Liver (tissue), 9 donors: Measurements from ENCODE around the gene HPGD. TPM values are rescaled to one million over a fixed set of nuclear protein-coding genes. Genes with fewer than 3 reads are reported as not detected.

Experiments
- DNase-seq: peaks from one replicate; pipeline ENCODE4 v3.0.0-alpha.2; 2017; ENCODE audit warnings: low spot score
- H3K27ac ChIP-seq, 2 donors: one replicate each; pipeline ENCODE4 v1.7.0; 2013; ENCODE audit warnings: inconsistent platforms in 2 of 2, low read length in 2 of 2, control low read depth in 1 of 2, low read depth in 1 of 2, mild to moderate bottlenecking in 1 of 2
- H3K27me3 ChIP-seq, 4 donors: one replicate each; pipeline versions ENCODE4 v1.6.1 to v1.7.0; 2013; ENCODE audit warnings: low read length in 3 of 4, inconsistent platforms in 1 of 4, mild to moderate bottlenecking in 1 of 4, moderate library complexity in 1 of 4; ENCODE audit not compliant: control insufficient read depth in 4 of 4, insufficient read depth in 4 of 4
- H3K36me3 ChIP-seq, 4 donors: one replicate each; pipeline versions ENCODE4 v1.6.1 to v1.7.0; 2013; ENCODE audit warnings: low read length in 3 of 4, mild to moderate bottlenecking in 3 of 4, low read depth in 1 of 4, moderate library complexity in 1 of 4; ENCODE audit not compliant: control insufficient read depth in 4 of 4, insufficient read depth in 3 of 4
- H3K4me1 ChIP-seq, 4 donors: one replicate each; pipeline versions ENCODE4 v1.6.1 to v1.7.0; 2013; ENCODE audit warnings: low read length in 3 of 4, mild to moderate bottlenecking in 3 of 4, moderate library complexity in 1 of 4; ENCODE audit not compliant: control insufficient read depth in 4 of 4, insufficient read depth in 4 of 4
- H3K4me3 ChIP-seq, 3 donors: one replicate each; pipeline versions ENCODE4 v1.6.1 to v1.7.0; 2013; ENCODE audit warnings: low read length in 3 of 3, control low read depth in 1 of 3, low read depth in 1 of 3, mild to moderate bottlenecking in 1 of 3
- H3K9ac ChIP-seq, 2 donors: one replicate each; pipeline ENCODE4 v1.7.0; 2013; ENCODE audit warnings: low read length in 2 of 2, mild to moderate bottlenecking in 2 of 2, moderate library complexity in 2 of 2, control low read depth in 1 of 2, low read depth in 1 of 2
- H3K9me3 ChIP-seq, 4 donors: one replicate each; pipeline versions ENCODE4 v1.6.1 to v1.7.0; 2013; ENCODE audit warnings: low read length in 3 of 4; ENCODE audit not compliant: control insufficient read depth in 4 of 4
- EGR1 ChIP-seq, 2 donors: IDR thresholded peaks; 2 replicates each; pipeline ENCODE4 v1.6.1; 2016 to 2018; ENCODE audit warnings: antibody characterized with exemption in 2 of 2, low read depth in 2 of 2
- FOXA2 ChIP-seq: IDR thresholded peaks from 2 replicates; pipeline ENCODE4 v1.6.1; 2016; ENCODE audit warnings: antibody characterized with exemption
- GABPA ChIP-seq, 2 donors: IDR thresholded peaks in 1 of 2; conservative IDR thresholded peaks in 1 of 2; 2 replicates each; pipeline ENCODE4 v1.6.1; 2016; ENCODE audit warnings: antibody characterized with exemption in 2 of 2, mild to moderate bottlenecking in 1 of 2, moderate library complexity in 1 of 2
- RAD21 ChIP-seq, 2 donors: IDR thresholded peaks; 2 replicates each; pipeline ENCODE4 v1.6.1; 2016; ENCODE audit warnings: antibody characterized with exemption in 2 of 2, mild to moderate bottlenecking in 2 of 2
- RXRA ChIP-seq, 2 donors: IDR thresholded peaks; 2 replicates each; pipeline ENCODE4 v1.6.1; 2017 to 2018; ENCODE audit warnings: antibody characterized with exemption in 2 of 2, mild to moderate bottlenecking in 1 of 2
- TAF1 ChIP-seq: conservative IDR thresholded peaks from 2 replicates; pipeline ENCODE4 v1.6.1; 2016; ENCODE audit warnings: antibody characterized with exemption, mild to moderate bottlenecking
- YY1 ChIP-seq: IDR thresholded peaks from 2 replicates; pipeline ENCODE4 v1.6.1; 2016; ENCODE audit warnings: antibody characterized with exemption, mild to moderate bottlenecking
- WGBS: extraction: QIAGEN DNeasy Blood & Tissue Kit; methylation state at CpG from one replicate; pipeline ENCODE4 v1.1.7; 2013; 5-methylcytosine and 5-hydroxymethylcytosine counted together
- polyA plus RNA-seq, 2 donors: library from polyadenylated mRNA; stranded (reverse) in 1 of 2; unstranded in 1 of 2; fragments of 200-250 nt in 1 of 2; fragments of >200 nt in 1 of 2; fragmentation: Nextera tagmentation in 1 of 2; extraction: Ambion mirVana in 1 of 2; gene quantifications; one replicate each; pipeline versions ENCODE4 v1.2.1 to v1.2.3, GENCODE V29; 2013 to 2015
- total RNA-seq, 2 donors: library from RNA; depleted of rRNA; stranded (reverse); fragments of >200 nt; gene quantifications; one replicate each; pipeline ENCODE4 v1.2.3, GENCODE V29; 2014
- TF ChIP-seq, protein P1 (sequence below): IDR thresholded peaks from 2 replicates; pipeline ENCODE4 v1.6.1; 2016; ENCODE audit warnings: antibody characterized with exemption
- TF ChIP-seq, protein P2 (sequence below): IDR thresholded peaks from 2 replicates; pipeline ENCODE4 v1.6.1; 2016; ENCODE audit warnings: antibody characterized with exemption
- TF ChIP-seq, protein P3 (sequence below): fragments of 150-350 bp; IDR thresholded peaks from 2 replicates; pipeline ENCODE4 v1.5.1; 2017; ENCODE audit warnings: improper control_type of control experiment, low read depth, low read length; ENCODE audit not compliant: missing input control
- donor health status: healthy.
- donor health status: healthy.
- donor health status: healthy.
- donor health status: healthy.
- donor health status: healthy.

HPGD gene
- total and polyA plus RNA-seq, 4 donors: 7.9 to 113 (median 57.1) TPM

DNA sequence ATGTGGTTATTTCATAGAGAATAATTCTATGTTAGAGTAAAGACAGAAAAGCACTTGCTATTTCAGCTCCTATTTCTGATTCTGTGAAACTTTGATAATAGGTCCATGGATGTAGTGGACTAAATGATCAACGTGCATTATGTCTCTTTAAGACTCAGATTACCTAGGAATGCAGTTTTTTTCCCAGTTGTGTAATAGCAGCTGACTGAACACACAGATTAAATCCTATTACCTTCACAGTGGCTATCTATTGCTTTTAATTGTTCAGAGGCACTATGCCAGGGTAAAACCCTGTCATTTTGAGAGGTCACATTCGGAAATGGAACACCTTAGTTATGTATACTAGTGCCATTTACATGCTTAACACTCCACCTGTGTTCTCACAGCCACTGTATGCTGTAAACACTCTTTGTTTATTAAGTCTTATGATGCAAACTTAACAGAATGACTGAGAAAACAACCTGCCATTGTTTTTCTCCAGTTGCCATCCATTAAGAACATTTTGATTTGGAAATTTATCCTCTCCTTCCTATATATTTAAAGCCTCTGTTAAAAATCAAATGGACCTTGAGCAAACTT lies 70.5 kb downstream of the HPGD start (continued):
- TF ChIP-seq, protein P1, sequence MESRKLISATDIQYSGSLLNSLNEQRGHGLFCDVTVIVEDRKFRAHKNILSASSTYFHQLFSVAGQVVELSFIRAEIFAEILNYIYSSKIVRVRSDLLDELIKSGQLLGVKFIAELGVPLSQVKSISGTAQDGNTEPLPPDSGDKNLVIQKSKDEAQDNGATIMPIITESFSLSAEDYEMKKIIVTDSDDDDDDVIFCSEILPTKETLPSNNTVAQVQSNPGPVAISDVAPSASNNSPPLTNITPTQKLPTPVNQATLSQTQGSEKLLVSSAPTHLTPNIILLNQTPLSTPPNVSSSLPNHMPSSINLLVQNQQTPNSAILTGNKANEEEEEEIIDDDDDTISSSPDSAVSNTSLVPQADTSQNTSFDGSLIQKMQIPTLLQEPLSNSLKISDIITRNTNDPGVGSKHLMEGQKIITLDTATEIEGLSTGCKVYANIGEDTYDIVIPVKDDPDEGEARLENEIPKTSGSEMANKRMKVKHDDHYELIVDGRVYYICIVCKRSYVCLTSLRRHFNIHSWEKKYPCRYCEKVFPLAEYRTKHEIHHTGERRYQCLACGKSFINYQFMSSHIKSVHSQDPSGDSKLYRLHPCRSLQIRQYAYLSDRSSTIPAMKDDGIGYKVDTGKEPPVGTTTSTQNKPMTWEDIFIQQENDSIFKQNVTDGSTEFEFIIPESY: no peak
- TF ChIP-seq EGR1 (IDR thresholded peaks at IDR 0.05; ENCODE audit: low read depth in 2 of 2) (no peak), YY1 (no peak)
- TF ChIP-seq, protein P2, sequence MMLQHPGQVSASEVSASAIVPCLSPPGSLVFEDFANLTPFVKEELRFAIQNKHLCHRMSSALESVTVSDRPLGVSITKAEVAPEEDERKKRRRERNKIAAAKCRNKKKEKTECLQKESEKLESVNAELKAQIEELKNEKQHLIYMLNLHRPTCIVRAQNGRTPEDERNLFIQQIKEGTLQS: no peak

DNA sequence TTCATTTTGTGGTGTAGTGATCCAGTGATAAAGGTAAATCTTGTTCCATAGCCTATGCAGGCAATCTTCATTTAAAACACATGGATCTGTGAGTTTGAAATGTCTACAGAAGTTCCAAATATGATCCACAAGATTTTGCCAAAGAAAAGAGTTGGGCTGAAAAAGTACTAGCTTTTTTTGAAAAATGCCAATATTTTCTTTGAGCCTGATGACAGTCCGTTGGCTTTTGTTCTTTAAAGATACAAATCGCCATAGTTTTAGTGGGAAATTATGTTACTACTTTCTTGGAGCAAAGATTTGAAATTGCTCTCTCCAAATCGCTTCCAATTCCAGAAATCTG lies 71.5 kb downstream of the HPGD start:
- Histone ChIP-seq H3K27ac (no peak overlapping the region), H3K27me3 (no peaks in the 10 kb centered on the region), H3K9ac (no peak overlapping the region), H3K4me3 (no peak overlapping the region), H3K4me1 (no peaks in the 10 kb centered on the region), H3K9me3 (no peaks in the 10 kb centered on the region), H3K36me3 (no peaks in the 10 kb centered on the region)
- no peak for DNase-seq
- TF ChIP-seq TAF1 (no peak), GABPA (IDR thresholded peaks at IDR 0.05 in 1 of 2, conservative IDR thresholded peaks at IDR 0.05 in 1 of 2) (no peak), FOXA2 (no peak), YY1 (no peak), EGR1 (IDR thresholded peaks at IDR 0.05; ENCODE audit: low read depth in 2 of 2) (no peak), RXRA (IDR thresholded peaks at IDR 0.05) (no peak)
- TF ChIP-seq, protein P3, sequence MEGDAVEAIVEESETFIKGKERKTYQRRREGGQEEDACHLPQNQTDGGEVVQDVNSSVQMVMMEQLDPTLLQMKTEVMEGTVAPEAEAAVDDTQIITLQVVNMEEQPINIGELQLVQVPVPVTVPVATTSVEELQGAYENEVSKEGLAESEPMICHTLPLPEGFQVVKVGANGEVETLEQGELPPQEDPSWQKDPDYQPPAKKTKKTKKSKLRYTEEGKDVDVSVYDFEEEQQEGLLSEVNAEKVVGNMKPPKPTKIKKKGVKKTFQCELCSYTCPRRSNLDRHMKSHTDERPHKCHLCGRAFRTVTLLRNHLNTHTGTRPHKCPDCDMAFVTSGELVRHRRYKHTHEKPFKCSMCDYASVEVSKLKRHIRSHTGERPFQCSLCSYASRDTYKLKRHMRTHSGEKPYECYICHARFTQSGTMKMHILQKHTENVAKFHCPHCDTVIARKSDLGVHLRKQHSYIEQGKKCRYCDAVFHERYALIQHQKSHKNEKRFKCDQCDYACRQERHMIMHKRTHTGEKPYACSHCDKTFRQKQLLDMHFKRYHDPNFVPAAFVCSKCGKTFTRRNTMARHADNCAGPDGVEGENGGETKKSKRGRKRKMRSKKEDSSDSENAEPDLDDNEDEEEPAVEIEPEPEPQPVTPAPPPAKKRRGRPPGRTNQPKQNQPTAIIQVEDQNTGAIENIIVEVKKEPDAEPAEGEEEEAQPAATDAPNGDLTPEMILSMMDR: no peak
- WGBS: 84% methylated on average over 3 of the region's 3 CpGs

DNA sequence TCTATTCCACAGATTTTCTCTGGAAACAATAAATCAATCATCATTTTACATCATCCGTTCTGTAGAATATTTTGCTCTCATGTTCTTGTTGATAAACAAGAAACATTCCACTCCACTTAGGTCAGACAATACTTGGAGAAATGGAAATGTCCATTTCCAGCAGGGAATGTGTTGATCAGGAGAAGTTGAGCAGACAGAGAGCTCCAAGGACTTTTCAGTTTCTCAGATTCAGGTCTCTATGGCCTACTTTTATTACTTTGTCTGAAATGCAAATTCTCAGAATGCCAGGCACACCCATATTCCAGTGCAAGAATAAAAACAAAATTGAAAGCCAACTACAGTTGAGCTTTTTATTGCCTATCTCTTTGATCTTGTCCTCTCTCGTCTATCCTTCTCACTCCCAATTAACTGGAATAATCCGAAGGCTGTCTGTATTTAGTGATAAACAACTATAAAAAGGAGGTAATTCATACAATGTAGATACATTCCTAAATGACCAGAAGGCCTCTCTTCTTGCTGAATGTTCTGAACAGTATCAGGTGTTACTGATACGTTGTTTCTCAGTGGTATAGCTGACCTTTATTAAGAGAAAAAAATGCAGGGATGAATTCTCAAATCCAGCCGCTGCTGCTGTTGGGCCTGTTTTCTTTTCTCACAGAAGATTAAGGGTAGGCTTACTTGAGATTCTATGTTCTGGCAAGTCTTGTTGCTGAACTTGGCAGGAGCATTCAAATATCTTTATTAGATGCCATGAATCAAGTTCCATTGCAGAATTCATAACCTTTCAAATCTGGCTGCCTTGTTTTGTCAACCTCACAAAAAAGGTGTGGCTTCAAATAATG lies 72.1 kb downstream of the HPGD start:
- no peaks in the 10 kb centered on the region for H3K36me3 ChIP-seq
- H3K9ac ChIP-seq: no peak overlapping the region
- DNase-seq: no peak
- H3K4me1 ChIP-seq: no peaks in the 10 kb centered on the region
- TF ChIP-seq RXRA (IDR thresholded peaks at IDR 0.05): no peak
- TF ChIP-seq RAD21 (IDR thresholded peaks at IDR 0.05): no peak
- no peaks in the 10 kb centered on the region for H3K27me3 ChIP-seq
- H3K27ac ChIP-seq: no peak overlapping the region
- WGBS: 78% methylated on average over 5 of the region's 5 CpGs
- no peak overlapping the region for H3K4me3 ChIP-seq
- no peaks in the 10 kb centered on the region for H3K9me3 ChIP-seq
